GM19035 (cell line): ENCODE results near the gene VSX1.

ENCODE experiments used
- ATAC-seq: cut with Tn5 transposase; IDR thresholded peaks from one replicate; pipeline ENCODE4 v1.9.1; 2021; ENCODE audit not compliant: unreplicated experiment

The VSX1 gene

DNA sequence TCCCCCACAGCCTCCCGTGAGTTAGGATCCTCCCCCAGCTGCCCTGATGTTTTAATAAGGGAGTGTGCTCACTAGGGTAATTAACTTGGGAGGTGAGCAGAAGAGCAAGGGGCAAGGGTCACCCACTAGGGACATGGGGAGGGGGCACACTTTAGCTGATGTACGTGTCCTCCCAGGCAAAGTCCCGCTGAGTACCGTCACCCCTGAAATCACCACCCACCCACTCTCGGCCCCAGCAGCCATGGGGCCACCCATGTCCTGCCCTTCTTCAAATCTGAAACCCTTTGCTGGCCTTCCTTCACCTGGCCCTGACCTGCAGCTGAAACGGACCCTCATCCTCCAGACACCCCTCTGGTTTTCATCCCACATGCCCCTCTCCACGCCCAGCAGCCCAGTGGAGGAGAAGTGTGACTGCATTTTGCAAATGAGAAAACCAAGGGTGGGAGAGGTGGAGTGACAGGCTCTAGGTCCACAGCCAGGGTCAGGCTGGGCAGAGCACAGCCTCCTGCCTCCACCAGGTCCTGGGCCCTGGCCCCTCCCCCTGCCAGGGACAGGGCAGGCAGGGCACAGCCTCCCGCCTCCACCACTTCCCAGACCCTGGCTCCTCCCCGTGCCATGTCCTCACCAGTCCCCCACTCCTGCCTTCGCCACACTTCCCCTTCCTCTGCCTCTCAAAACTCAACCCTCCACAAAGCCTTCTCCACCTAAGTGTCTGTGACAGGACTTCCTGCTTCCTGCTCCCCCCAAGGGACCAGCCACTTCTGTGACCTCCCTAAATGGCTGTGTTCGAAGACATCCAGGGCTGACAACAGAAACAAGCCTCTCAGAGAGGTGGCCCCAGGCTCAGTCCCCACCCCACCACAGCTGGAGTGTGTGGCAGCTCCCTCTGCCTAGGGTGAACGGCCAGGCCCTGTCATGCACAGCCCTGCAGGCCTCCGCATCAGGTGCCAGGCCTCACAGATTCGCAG, 39.1 kb downstream of the VSX1 start:
- peak; percentile 94 for ATAC-seq

- no peak for ATAC-seq
Observed at GRCh38 chr20:25041813-25042530, 40.0 kb downstream of the VSX1 start.

DNA sequence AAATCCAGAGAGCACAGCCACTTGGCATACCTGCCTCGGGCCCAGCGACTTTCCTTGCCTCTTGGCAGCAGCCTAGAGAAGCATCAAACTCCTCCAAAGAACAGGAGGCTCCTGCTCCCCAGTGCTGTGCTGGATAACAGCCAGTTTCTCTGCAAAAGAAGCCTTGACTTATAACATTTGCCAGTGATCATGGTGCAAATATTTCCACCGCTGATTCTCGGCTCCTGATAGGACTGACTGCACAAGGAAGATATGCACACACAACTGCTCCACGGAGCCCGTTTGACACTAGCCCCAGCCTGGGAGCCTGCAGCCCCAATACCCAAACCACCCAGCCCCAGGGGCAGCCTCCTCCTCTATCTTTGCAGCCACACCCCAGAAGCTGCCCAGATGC, 41.5 kb downstream of the VSX1 start:
- ATAC-seq = no peak

DNA sequence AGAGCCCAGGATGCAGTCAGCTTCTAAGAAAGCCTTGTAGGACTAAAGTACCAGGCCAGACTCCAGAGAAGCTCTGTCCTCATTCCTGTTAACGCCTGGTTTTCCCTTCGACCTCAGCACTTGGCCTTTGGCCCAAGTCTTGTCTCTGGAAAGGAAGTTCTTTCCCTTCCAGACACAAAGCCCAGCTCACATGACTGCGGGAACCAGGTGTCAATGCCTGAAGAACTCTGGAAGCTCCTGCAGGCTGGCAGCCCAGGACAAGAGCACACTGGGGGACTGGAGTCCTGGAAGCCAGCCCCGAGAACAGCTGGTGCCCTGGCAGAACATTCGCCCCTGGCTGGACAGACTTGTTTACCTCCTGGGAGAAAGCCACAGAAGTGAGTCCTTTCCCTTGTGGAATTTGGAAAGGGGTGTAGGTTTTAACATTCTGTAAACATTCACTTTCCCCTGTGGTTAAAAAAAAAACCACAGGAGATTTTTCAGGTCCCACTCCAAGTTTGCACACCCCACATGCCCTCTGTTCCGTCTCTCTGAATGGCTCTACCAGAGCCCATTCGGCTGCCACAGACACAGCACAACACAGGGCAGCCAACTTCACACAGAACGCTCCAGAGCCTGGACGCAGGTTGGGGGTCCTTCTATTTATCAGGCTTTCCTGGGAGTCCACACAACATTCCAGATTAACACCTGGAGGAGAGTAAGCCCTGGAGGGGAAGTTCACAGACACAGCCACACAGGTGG, 42.1 kb downstream of the VSX1 start:
- no peak for ATAC-seq

DNA sequence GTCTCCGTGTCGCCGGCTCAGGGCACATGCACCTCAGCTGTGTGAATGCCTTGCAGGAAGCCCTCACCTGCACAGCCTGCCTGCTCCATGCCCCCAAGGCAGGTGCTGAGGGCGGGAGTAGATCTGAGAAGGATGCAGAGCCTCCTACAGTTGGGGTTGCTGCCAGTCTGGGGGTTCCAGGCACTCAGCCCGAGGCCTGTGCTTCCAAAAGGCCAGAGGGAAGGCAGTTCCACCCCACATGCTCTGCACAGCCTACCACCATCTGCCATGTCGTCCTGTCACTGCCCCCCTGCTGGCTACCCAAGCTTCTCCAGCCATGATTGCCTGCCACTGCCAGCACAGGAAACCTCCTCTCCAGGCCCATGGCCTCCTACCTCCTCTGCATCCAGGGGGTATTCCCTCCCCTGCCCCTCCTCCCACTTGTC, 43.3 kb downstream of the VSX1 start:
- ATAC-seq = no peak

GRCh38 chr20:25038103-25038410, 43.9 kb downstream of the VSX1 start:
- ATAC-seq = no peak

DNA sequence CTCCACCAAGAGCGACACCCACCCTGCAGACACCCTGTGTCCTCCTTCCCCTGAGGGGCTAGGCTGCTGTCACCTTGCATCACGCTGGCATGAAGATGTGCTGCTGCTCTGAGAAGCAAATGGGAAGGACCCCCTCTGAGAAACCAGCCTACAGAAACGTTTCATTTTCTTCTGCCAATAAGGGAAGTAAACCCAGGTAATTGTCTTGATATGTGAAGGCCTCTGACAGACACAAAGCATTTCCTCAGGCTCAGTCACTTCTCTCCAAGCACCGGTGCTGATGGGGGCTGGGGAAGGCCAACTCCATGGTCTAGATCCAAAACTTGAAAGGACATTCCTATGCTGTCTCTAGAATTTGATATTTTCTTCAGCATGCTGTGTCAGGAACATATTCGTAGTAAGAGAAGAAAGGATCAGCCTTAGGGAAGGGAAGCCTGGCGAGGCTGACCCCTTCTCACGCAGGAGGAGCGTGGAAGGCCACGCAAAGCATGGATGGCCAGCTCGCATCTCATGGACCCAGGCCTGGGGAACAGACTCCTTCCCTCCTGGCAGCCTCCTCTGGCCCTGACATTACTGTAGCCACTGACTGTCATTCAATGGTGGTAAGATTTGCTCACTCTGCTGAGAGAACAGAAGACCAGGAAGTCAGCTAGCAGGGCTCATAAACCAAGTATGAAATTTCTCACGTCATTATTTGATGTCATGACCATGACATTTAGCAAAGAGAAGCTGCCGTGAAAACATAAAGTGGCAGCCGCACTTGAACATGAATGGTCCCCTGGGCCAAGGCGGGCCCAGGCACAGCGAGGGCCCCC, 44.4 kb downstream of the VSX1 start:
- no peak for ATAC-seq

- no peak for ATAC-seq
Observed at GRCh38 chr20:25036331-25036936, 45.5 kb downstream of the VSX1 start.

DNA sequence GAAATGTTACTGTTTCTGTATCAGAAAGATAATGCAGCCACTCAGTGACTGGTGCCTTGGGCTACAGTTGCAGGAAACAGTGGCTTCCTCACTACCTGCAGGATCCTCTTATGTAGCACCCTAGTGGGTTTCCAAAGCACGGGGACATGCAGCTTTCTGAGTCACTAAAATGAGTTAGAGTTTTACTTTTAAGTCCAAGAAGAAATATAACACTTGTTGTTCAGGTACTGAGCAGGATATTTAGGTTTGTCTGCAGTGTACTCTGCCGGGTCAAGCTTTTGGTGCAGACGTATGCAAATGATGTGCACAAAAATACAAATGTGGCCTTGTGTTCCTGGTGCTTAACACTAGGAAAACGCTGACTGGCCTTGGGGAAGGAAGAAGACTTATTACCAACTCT, 46.0 kb downstream of the VSX1 start:
- ATAC-seq = no peak

- ATAC-seq = no peak
Observed at GRCh38 chr20:25033924-25034300, 48.0 kb downstream of the VSX1 start.

DNA sequence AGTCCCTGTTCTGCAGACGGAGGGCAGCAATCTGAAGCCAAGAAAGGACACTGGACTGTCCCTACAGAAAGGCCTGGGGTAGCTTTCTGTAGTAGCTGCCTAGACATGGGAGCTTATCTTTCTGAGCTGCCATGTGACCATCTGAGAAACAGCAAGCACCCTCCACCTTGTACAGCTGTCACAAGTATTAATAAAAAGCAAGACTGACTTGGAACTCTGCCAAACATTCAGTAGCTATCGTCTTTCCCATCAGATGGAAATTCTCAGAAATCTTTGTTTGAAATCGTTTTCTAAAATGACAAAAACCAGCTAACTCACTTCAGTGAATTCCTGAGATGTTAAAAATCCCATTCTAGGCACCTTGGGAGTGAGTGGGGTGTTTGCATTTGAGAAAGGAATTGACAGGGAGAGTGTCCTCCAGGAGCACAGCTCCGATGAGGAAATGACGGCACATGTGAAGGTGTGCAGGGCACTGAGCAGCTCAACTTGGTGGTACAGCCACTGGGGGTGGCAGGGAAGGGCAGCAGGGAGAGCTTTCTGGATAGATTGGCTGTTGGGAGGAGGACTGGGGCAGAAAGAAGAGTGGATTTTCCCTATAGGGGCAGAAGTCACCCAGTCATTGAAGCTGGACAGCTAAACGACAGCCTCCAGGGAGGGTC, 48.5 kb downstream of the VSX1 start:
- ATAC-seq = no peak

DNA sequence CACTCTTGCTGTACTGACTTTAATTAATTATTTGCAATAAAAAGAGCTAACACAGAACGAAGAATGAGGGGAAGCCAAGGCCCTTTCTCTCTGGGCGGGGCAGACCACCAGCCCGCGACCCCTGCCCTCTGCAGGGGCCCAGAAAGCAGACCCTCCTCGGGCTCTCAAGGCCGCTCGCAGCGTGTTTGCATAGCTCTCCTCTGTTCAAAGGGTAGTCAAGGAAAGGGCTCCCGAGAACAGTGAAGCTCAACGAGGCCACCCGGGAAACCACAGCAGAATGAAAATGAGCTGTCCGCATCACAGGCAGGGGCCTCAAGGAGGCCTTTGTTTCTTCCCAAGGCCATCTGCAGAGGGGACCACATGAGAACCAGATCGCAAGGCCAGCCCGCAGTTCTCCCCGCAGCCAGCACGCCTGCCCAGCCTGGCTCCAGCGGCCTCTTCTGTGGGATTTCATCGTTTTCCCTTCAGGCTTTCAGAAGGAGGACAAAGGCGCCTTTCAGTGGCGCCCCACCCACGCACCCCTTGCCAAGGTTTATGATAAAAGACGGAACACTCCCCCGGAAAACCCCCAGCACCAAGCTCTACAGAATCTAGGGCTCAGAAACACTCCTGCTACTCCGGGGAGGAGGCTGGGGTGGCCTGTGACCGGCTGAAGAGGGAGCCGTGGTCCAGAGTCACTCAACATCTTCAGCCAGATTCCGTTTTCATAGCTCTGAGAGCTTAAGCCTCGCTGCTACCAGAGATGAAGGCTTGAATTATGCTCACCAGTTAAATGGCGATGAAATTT, 49.3 kb downstream of the VSX1 start:
- no peak for ATAC-seq

DNA sequence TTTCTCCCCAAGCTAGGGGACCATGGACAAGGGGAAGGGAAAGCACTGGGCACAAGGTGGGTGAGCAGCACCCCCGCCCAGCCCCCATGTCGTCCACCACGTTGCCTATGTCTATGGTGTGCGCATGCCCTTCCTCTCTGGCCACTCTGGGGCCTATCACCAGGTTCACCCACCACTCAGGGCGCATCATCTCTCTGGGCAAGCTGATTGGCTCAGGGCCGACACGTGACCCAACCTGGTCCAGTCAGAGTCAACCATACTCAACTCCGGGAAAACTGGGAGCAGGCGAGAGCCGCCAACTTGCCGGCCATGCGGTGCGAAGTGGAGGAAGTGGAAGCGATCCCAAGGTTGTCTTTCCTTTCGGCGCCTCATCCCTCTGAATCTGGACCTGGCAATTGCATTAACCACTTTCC, 49.9 kb downstream of the VSX1 start:
- ATAC-seq = no peak

DNA sequence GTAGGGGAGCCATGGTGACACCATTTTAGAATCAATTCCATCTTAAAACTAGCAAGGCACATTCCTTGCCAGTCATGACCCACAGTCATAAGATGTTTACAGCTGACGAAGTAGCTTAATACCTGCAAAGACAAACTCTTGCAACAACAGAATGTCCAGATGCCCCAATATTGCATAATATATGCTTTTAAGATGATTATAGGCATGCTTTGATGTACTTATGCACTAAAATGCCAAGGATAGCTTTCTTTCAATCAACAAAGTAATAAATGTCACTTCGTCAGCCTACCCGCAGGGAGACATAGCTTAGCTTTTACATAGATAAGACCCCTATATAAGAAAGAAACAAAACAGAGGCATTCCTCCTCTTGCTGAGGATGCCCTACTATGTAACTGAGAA, 50.7 kb downstream of the VSX1 start:
- ATAC-seq = no peak

DNA sequence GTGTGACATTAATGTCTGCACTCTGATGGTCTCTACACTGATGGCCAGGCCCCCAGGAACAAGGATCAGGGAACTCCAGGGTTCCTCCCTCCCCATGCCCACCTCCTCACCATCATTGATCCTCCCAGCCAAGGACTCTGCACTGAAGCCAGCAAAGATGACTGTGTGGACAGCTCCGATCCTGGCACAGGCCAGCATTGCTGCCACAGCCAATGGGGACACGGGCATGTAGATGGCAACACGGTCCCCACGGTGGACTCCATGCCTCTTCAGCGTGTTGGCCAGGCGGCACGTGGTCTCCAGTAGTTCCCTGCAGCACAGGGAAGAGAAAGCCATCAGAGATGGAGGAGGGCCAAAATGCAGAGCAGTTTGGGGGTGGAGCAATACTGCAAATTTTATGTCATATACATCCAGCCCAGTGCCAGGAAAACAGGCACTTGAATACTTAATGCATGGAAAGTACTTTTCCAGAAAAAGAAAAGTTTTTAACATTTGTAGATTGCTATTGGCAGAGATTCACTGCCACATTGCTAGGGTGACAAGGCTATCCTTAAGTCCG, 51.2 kb downstream of the VSX1 start:
- ATAC-seq = no peak

- no peak for ATAC-seq
Observed at GRCh38 chr20:25030007-25030648, 51.8 kb downstream of the VSX1 start.

DNA sequence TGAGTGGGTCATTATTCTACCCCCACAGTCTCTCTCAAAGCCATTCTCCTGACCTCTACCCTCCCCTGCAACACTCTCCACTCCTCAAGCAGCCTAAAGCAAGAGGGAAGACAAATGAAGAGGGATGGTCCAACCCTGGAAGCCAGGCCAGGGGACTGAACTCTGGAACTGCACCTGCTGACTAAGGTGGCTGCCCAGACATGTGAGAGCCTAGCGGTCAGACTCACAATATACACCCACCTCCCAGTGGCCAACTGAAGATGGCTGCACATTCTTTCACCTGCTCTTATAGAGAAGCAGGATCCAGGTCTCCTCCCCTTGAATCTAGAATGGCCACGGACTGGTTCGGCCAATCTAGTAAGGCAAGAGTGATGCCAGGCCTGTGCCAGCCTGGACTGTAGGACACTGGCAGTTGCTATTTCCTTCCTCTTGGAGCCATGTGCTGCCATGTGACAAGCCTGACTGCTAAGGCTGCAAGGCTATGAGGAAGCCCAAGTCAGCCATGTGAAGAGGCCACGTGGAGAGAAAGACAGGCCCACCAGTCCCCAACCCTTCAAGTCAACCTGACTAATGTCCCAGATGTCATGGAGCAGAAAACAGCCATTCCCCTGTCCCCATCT, 55.8 kb downstream of the VSX1 start:
- ATAC-seq = no peak
